ENCODE measurements around the gene CHD2.
"Not testable (repeated sequence)": the region's sequence is repeated elsewhere in the genome, so short reads cannot be mapped to it uniquely, and the experiment has no call there.

DNA sequence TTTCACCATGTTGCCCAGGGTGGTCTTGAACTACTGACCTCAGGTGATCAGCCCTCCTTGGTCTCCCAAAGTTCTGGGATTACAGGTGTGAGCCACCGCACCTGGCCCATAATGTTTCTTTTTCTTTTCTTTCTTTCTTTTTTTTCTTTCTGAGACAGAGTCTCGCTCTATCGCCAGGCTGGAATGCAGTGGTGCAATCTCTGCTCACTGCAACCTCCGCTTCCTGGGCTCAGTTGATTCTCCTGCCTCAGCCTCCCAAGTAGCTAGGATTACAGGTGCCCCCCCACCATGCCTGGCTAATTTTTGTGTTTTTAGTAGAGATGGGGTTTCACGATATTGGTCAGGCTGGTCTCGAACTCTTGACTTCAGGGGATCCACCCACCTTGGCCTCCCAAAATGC is 27.2 kb upstream of the CHD2 start:
- TF ChIP-seq, protein P1, sequence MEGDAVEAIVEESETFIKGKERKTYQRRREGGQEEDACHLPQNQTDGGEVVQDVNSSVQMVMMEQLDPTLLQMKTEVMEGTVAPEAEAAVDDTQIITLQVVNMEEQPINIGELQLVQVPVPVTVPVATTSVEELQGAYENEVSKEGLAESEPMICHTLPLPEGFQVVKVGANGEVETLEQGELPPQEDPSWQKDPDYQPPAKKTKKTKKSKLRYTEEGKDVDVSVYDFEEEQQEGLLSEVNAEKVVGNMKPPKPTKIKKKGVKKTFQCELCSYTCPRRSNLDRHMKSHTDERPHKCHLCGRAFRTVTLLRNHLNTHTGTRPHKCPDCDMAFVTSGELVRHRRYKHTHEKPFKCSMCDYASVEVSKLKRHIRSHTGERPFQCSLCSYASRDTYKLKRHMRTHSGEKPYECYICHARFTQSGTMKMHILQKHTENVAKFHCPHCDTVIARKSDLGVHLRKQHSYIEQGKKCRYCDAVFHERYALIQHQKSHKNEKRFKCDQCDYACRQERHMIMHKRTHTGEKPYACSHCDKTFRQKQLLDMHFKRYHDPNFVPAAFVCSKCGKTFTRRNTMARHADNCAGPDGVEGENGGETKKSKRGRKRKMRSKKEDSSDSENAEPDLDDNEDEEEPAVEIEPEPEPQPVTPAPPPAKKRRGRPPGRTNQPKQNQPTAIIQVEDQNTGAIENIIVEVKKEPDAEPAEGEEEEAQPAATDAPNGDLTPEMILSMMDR (IDR thresholded peaks at IDR 0.05) = not testable (repeated sequence)
- TF ChIP-seq POLR2A (IDR thresholded peaks at IDR 0.05) = not testable (repeated sequence)
